Psoas muscle (tissue), 8 donors: Measurements from ENCODE around the gene ZBTB24. TPM values are rescaled to one million over a fixed set of nuclear protein-coding genes. Genes with fewer than 3 reads are reported as not detected.

Source experiments
- ATAC-seq, 4 donors: fragments of 200-7000 bp; cut with Tn5 transposase; one replicate each; pipeline ENCODE4 v1.9.1; 2020; ENCODE audit warnings: moderate library complexity in 3 of 4, mild to moderate bottlenecking in 2 of 4
- DNase-seq, 2 donors: peaks; one replicate each; pipeline ENCODE4 v3.0.0-alpha.2; 2020
- H3K27ac ChIP-seq: fragments of 200-600 bp; one replicate; pipeline ENCODE4 v1.8.0; 2022
- H3K27me3 ChIP-seq, 3 donors: fragments of 200-600 bp in 1 of 3; one replicate each; pipeline versions ENCODE4 v1.6.1 to v1.8.0; 2013 to 2022; ENCODE audit warnings: low read length in 2 of 3, mild to moderate bottlenecking in 2 of 3, moderate library complexity in 1 of 3; ENCODE audit not compliant: insufficient read depth in 3 of 3
- H3K36me3 ChIP-seq, 2 donors: fragments of 200-600 bp in 1 of 2; one replicate each; pipeline versions ENCODE4 v1.6.1 to v1.8.0; 2013 to 2022; ENCODE audit warnings: low read depth in 1 of 2, mild to moderate bottlenecking in 1 of 2, moderate library complexity in 1 of 2; ENCODE audit not compliant: insufficient read depth in 1 of 2
- H3K4me1 ChIP-seq: fragments of 200-600 bp; one replicate; pipeline ENCODE4 v1.8.0; 2022
- H3K4me3 ChIP-seq: fragments of 200-600 bp; one replicate; pipeline ENCODE4 v1.8.0; 2022; ENCODE audit warnings: mild to moderate bottlenecking
- H3K9me3 ChIP-seq: fragments of 200-600 bp; one replicate; pipeline ENCODE4 v1.8.0; 2022
- WGBS, 3 donors: extraction: QIAGEN DNeasy Blood & Tissue Kit; methylation state at CpG; one replicate each; pipeline versions ENCODE4 v1.1.6 to v1.1.7; 2013; 5-methylcytosine and 5-hydroxymethylcytosine counted together
- intact Hi-C, 2 donors: fragments of 100-400 bp; cut with DNase I; formaldehyde crosslinking; loops; one replicate each; pipeline versions ENCODE4 v1.11.0 to v1.14.2; 2022
- polyA plus RNA-seq, 3 donors: library from polyadenylated mRNA; stranded (reverse); fragments of 200-250 nt; gene quantifications; one replicate each; pipeline ENCODE4 v1.2.3, GENCODE V29; 2013
- total RNA-seq, 4 donors: library from RNA; stranded (reverse); fragmentation: NEBNext Ultra II Directional in 2 of 4; extraction: Animal tissue kit (Norgen Biotek cat#: 25700) in 2 of 4; gene quantifications; one replicate each; pipeline versions ENCODE4 v1.2.1 to v1.2.4, GENCODE V29; 2021 to 2023
- TF ChIP-seq, protein P1 (sequence below): fragments of 200-600 bp; IDR thresholded peaks from one replicate; pipeline ENCODE4 v1.8.0; 2022; ENCODE audit warnings: antibody characterized with exemption
- donor health status: healthy with polysubstance abuse.
- donor health status: DM: no; HTN: no; CAD: no; lungs with moderate emphysema.
- donor health status: Bipolar disorder and iron deficiency.
- donor health status: healthy.
- donor health status: DM: yes; HTN: yes; CAD: no.
- donor health status: DM: no; HTN: no; CAD: no.
- donor health status: DM: no; HTN: no; CAD: no.
- donor health status: DM: yes; HTN: yes; CAD: no.

ZBTB24 gene
- total and polyA plus RNA-seq, 7 donors, result 2.3 to 5.8 (median 5.3) TPM

DNA sequence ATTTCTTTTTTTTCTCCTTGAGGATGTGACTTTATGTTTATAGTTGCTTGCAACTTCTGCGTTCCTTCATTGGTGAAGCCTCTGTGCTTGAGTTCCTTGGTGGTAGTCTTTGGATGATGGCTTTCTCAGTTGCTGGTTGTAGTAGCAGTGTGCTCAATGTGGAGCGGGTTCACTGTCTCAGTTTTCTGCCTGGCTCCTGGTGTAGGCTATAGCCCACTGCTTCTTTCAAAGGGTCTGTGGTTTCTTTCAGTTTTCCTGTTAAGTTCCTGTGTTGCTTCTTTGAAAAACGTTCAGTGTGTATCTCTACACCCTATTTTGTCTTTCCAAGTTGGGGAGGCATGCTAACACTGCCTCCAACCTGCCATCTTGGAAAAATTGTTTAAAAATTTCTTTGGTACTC, 33.9 kb upstream of the ZBTB24 start:
- no peaks in the 10 kb centered on the region for H3K4me1 ChIP-seq
- ATAC-seq, result no peak
- no peaks in the 10 kb centered on the region for H3K36me3 ChIP-seq
- no peaks in the 10 kb centered on the region for H3K27me3 ChIP-seq
- TF ChIP-seq, protein P1, sequence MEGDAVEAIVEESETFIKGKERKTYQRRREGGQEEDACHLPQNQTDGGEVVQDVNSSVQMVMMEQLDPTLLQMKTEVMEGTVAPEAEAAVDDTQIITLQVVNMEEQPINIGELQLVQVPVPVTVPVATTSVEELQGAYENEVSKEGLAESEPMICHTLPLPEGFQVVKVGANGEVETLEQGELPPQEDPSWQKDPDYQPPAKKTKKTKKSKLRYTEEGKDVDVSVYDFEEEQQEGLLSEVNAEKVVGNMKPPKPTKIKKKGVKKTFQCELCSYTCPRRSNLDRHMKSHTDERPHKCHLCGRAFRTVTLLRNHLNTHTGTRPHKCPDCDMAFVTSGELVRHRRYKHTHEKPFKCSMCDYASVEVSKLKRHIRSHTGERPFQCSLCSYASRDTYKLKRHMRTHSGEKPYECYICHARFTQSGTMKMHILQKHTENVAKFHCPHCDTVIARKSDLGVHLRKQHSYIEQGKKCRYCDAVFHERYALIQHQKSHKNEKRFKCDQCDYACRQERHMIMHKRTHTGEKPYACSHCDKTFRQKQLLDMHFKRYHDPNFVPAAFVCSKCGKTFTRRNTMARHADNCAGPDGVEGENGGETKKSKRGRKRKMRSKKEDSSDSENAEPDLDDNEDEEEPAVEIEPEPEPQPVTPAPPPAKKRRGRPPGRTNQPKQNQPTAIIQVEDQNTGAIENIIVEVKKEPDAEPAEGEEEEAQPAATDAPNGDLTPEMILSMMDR, result no peak
- 69 to 80% (median 76%) methylated on average over 3 of the region's 3 CpGs for WGBS, 3 donors
- no peak overlapping the region for H3K4me3 ChIP-seq
- no peaks in the 10 kb centered on the region for H3K9me3 ChIP-seq
- H3K27ac ChIP-seq, result no peak overlapping the region
- DNase-seq, result no peak
- intact Hi-C loops, result no loop called here

DNA sequence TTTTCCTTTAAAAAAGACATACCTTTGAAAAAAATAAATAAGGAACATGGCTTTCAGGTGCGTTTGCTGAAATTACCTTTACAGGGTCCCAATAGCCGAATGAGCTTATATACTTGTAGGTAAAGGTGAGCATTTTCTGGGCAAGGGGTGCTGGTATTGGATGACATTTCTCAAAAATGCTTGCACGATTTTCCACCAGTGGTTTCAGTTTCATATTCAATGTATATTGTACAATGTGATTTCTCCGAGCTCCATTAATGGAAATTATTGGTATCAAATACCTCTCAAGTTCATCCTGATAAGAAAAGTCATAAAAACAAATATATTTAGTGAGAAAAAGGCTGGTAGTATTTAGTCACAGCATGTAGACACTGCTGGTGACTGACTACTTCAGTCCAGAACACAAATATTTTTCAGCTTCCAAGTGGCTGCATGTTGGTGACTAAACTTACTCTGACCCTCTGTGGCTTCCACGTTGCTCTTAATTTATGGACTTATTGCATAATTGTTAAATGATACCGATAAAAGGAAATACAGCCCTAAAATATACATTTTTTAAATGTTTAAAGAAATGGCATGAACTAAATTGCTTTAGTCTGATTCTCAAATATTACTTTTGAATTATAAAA, 32.9 kb upstream of the ZBTB24 start:
- Histone ChIP-seq H3K4me1 (no peaks in the 10 kb centered on the region), H3K27me3 (no peaks in the 10 kb centered on the region), H3K4me3 (no peak overlapping the region), H3K27ac (no peak overlapping the region), H3K36me3 (no peaks in the 10 kb centered on the region), H3K9me3 (no peaks in the 10 kb centered on the region)
- no peak for DNase-seq
- TF ChIP-seq, protein P1, result no peak
- ATAC-seq, result no peak
- intact Hi-C loops, result no loop called here
- 69 to 71% (median 71%) methylated on average over 6 of the region's 6 CpGs for WGBS, 3 donors

DNA sequence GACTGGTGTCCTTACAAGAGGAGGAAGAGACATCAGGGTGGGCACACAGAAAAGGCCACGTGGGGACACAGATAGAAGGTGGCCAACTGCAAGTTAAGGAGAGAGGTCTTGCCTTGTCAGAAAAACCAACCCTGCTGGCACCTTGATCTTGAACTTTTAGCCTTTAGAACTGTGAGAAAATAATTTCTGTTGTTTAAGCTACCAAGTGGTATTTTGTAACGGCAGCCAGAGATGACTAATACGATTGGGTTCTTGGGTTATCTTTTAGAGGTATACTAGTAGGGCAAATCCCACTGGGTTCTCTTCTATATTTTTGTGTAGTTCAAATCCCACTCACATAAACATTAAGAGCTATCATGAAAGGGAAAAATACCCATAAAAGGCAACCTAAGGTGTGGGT, 31.9 kb upstream of the ZBTB24 start:
- DNase-seq (no peak), ATAC-seq (no peak)
- no peaks in the 10 kb centered on the region for H3K27me3 ChIP-seq
- no peak overlapping the region for H3K4me3 ChIP-seq
- no peaks in the 10 kb centered on the region for H3K9me3 ChIP-seq
- no peaks in the 10 kb centered on the region for H3K36me3 ChIP-seq
- 89 to 94% (median 91%) methylated on average over 3 of the region's 3 CpGs for WGBS, 3 donors
- H3K4me1 ChIP-seq, result no peaks in the 10 kb centered on the region
- intact Hi-C loops, result no loop called here
- H3K27ac ChIP-seq, result no peak overlapping the region
- TF ChIP-seq, protein P1, result no peak

DNA sequence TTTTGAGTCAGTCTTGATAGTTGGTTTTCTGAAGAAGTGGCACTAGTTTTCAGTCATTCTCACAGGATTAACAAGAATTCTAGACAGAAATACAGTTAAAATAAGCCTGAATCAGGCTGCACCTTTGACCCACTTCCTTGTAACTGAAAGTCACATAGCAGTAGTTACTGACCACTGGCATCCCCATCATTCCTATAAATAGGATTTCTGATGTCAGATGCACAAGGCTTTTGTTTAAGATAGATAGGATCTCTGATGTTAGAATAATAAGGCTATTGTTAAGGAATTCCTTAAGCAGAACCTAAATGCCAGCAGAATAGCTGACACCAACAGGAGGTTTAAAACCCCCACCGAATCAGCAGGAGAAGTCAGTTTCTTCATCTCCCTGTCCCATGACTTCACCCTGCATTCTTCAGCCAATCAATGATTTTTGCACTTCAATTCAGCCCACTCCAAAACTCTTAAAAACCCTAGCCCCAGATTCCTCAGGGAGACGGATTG, 30.6 kb upstream of the ZBTB24 start:
- ATAC-seq (peak in 1 of 4 donors; percentile 46), DNase-seq (no peak)
- Histone ChIP-seq H3K4me3 (no peak overlapping the region), H3K27ac (no peak overlapping the region), H3K27me3 (no peaks in the 10 kb centered on the region), H3K9me3 (no peaks in the 10 kb centered on the region), H3K4me1 (no peaks in the 10 kb centered on the region), H3K36me3 (no peaks in the 10 kb centered on the region)
- intact Hi-C loops, result no loop called here
- TF ChIP-seq, protein P1, result no peak
- 59 to 68% (median 60%) methylated on average over 2 of the region's 2 CpGs for WGBS, 3 donors

DNA sequence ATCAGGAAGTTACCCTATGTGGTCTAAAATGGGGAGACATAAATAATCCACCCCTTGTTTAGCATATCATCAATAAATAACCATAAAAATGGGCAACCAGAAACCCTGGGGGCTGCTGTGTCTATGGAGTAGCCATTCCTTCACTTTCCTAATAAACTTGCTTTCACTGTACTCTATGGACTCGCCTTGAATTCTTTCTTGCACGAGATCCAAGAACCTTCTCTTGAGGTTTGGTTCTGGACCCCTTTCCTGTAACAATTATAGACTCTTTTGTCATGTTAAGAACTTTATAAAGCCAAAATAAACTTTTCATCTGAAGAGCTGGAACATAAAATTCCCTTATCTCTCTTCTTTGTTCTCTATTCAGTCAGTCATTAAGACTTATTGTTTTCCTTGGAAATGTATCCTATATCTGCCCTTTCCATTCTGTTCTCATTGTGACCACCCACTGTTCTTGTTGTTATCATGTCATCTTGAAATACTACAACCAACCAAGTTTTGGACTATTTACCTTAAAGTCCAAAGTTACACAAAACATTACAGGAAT, 29.3 kb upstream of the ZBTB24 start:
- no peaks in the 10 kb centered on the region for H3K27me3 ChIP-seq
- WGBS, 3 donors, result 63 to 80% (median 75%) methylated on average over 2 of the region's 2 CpGs
- no peaks in the 10 kb centered on the region for H3K4me1 ChIP-seq
- H3K9me3 ChIP-seq, result no peaks in the 10 kb centered on the region
- no peak overlapping the region for H3K27ac ChIP-seq
- no peak overlapping the region for H3K4me3 ChIP-seq
- H3K36me3 ChIP-seq, result no peaks in the 10 kb centered on the region
- DNase-seq (no peak), ATAC-seq (no peak)
- TF ChIP-seq, protein P1, result no peak
- intact Hi-C loops, result no loop called here
